ENCODE results near the gene VPS37D.
"Not testable (repeated sequence)": the region's sequence is repeated elsewhere in the genome, so short reads cannot be mapped to it uniquely, and the experiment has no call there.

Gene VPS37D

DNA sequence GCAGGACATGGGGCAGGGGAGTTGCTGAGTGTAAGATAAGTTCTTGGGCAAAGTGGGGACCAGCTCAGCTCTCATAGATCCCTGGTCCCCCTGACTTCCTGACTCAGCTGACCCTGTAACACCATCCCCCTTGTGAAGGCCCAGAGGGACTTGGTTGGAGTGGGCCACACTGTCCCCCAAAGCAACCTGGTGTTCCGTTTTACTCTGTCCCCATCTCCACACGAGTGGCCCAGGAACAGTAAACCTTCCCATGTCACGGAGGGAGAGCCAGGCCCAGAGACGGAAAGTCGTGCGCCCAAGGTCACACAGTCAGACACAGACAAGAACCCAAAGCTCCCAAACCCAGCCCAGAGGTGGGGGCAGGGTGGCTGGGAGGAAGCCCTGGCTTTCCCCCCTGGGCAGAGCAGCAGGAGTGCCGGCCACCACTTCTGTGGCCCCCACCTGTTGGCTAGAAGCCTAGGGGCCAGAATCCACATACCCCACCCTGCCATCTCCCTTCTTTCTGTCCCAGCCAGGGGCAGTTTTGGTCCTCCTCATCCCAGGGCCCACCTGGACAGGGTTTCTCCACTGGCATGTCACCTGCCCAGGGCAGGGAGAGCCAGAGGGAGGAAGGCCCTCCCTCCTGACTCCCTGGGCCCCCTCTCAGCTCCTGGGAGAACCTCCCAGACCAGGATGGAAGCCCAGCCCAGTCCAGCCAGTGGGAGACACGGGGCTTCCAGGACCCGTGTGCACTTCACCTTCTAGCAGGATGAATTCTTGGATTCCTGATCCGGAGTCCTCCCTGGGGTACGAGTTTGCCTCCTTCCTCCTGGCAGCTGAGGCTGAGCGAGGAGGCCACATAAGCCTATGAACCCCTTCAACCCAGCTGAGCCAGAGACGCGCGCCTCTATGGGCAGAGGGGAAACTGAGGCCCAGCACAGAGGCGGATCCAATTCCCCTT lies 20.6 kb upstream of the VPS37D start:
- FAIRE-seq = no peak

DNA sequence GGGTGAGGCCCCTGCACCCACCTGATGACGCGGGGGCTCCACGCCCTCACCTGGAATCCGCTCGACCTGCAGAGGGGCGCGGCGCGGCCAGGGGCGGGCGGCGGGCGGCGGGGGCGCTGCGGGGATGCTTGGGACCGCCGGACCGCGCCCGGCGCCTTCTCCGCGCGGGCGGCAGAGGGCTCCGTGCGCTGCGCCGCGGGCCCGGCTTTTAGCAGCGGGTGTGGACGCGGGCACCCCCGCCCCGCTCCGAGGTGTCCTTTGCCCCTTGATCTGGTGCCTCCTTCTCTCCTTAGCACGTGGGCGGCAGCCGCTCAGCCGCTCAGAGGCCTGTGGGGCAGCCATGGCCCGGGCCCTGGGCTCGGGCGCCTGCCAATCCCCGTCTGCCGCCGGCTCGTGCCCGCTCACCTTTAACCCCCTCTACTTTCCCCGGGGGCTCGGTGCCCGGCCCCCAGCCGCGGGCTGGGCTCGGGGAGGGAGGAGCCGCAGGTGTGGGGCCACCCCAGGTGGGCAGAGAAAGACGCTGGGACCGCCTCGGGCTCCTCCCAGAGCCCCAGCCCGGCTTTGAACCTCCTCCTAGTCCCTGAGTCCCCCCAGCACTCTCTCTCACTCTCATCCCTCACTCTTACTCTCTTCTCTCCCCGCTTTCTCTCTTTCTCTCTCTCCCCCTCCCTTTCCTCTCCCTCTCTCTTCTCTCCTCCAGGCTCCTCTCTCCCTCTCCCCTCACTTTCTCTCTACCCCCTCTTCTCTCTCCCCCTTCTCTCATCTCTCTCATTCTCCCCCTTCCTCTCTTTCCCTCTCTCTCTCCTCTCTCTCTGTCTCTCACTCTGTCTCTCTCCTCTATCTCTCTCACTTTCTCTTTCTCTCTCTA lies 19.7 kb upstream of the VPS37D start:
- FAIRE-seq = no peak

DNA sequence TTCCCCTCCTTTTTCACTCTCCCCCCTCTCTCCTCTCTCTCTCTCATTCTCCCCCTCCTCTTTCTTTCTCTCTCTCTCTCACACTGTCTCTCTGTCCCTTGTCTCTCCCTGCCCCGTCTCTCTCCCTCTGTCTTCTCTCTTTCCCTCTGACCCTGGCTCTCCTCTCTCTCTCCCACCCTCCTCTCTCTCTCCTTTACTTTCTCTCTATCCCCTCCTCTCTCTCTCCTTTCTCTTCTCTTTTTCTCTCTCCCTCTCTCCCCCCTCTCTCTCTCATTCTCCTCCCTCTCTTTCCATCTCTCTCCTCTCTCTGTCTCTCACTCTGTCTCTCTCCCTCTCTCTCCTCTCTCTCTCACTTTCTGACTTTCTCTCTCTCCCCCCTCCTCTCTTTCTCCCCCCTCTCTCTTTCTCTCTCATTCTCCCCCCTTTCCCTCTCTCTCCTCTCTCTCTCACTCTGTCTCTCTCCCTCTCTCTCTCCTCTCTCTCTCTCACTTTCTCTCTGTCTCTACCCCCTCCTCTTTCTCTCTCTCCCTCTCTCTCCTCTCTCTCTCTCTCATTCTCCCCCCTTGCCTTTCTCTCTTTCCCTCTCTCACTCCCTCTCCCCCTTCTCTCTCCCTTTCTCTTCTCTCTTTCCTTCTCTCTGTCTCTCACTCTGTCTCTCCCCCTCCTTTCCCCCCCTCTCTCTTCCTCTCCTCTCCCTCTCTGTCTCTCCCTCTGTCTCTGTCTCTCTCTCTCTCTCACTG lies 18.9 kb upstream of the VPS37D start:
- FAIRE-seq = no peak

DNA sequence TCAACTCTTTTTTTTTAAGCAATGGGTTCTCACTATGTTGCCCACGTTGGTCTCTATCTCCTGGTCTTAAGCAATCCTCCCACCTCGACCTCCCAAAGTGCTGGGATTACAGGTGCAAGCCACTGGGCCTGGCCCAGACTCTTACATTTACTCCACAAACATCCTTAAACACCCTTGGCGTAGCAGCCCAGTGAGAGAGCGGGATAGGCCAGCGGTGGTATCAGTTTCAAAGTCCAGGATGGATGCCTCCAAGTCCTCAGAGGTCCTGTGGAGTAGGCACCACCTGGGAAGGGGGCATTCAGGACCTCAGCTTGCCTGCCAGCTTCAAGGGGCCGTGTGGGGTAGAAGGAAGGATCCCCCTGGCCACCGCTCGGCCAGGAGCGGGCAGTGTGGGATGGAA lies 18.1 kb upstream of the VPS37D start:
- FAIRE-seq = no peak

DNA sequence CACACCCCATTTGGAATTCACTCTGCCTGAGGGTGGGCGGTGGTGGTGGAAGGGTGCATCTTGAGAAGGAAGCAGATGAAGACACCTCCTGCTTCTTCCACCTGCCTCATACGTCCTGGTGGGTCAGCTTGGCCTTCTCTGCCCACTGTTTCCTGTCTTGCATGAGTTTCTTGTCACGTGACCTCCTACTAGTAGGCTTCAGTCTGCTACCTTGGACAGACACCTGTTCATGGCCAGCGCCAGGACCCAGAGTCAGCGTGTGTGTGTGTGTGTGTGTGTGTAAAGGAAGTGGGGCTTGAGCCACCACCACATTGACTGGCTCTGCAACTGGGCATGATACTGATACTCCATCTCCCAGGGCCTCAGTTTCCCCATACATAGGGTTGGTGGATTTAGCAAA lies 17.1 kb upstream of the VPS37D start:
- FAIRE-seq = no peak

DNA sequence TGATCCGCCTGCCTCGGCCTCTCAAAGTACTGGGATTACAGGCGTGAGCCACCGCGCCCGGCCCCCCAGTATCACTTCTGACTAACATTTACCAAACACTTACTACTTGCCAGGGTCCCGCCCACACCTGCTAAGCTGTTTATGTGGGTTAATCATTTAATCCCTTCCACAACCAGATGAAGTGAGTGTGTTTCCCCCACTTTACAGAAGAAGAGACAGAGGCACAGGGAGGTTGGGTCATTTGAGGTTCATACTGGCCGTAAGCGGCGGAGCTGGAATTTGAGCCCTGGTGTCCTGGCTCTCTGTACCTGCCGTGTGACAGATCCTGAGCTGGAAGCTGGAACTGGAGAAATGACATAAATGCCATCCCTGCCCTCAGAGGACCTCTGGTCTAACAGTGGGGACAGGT lies 15.1 kb upstream of the VPS37D start:
- no peak for FAIRE-seq

DNA sequence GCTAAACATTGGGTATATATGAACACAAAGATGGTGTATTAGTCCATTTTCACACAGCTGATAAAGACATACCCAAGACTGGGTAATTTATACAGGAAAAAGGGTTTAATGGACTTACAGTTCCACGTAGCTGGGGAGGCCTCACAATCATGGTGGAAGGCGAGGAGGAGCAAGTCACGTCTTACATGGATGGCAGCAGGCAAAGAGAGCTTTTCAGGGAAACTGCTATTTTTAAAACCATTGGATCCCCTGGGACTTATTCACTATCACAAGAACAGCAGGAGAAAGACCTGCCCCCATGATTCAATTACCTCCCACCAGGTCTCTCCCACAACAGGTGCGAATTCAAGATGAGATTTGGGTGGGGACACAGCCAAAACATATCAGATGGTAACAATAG lies 12.3 kb upstream of the VPS37D start:
- FAIRE-seq = not testable (repeated sequence)

DNA sequence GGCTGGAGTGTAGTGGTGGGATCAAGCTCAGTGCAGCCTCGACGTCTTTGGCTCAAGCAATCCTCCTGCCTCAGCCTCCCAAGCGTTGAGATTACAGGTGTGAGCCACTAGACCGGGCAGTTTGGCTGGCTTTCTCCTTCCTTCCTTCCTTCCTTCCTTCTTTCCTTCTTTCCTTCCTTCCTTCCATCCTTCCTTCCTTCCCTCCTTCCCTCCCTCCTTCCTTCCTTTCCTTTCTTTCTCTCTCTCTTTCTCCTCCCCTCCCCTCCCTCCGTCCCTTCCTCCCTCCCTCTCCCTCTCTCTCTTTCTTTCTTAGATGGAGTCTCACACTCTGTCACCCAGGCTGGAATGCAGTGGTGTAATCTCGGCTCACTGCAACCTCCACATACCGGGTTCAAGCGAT lies 7.6 kb upstream of the VPS37D start:
- no peak for FAIRE-seq

DNA sequence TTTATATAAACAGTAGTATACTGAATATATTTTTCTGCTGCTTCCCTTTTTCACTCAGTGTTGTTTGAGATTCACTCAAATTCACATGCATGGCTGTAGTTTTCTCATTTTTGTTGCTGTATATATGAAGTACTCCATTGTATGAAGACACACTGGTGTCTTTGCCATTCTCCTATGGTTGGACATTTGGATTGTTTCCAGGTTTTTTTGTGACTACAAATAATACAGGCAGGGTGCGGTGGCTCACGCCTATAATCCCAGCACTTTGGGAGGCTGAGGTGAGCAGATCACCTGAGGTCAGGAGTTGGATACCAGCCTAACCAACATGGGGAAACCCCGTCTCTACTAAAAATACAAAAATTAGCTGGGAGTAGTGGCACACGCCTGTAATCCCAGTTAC lies 7.0 kb upstream of the VPS37D start:
- not testable (repeated sequence) for FAIRE-seq

DNA sequence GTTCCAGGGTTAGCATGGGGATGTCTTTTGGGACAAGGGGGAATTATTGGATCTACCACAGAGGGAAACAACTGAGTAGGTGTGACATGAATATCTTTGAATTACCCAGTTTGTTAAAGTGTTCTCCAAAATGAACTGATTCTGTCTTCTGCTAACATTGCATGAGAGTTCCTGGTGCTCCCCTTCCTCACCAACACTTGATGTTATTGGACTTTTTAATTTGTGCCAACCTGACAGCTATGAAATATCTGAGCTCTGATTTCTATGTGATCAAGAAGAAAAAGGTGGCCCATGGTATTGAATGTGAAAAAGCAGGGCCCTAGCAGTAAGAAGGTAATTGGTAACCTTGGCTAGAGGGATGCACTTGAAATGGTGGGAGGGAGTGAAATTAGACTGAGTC lies 4.6 kb upstream of the VPS37D start:
- no peak for FAIRE-seq

DNA sequence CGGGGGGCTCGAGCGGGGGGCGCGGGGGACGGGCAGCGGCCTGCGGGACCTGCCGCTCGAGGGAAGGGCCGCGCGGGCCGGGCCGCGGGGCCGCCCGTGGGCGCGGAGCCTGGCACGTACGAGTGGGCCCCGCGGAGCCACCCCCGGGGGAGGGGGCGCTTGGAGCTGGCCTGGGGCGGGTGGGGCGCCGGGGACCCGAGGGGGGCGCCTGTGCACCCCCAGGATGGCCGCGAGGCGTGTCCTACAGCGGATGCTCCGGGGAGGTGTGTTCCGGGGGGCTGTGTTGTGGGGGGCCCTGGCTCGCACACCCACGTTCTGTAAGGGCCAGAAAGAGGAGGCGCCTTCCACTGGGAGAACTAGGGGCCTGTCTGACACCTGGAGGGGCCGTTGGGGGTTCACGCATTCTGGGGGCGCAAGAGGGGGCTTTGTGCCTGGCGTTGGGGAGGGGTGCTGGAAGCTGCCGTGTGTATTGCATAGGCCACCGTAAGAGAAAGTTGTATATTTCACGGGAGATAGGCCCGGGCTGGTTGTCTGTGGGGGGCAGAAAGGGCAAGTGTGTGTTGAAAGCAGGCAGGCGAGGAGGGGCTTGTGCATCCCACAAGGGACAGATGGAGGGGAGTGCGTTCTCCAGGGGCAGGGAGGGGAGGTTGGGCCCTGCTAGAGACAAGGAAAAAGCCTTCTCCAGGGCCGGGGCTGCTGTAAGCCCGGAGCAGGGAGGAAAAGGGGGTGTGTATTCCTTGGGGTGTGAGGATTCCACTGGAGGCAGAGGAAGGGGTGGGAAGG lies 663 bp downstream of the VPS37D start:
- no peak for FAIRE-seq

DNA sequence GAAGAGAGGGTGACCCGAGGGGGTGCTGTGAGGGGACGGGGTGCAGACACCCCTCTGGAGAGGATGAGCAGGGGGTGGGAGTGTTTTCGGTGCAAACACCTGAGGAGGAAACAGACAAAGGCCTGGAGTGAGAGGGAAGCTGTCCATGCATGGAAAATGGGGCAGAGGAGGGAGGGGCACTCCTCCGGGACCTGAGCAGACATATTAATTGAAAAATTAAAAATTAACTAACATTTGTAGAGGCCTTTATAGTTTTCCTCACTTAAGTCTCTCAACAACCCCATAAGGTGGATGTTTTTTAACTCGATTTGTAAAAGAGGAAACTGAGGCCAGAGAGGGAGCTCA lies 1.2 kb downstream of the VPS37D start:
- no peak for FAIRE-seq

DNA sequence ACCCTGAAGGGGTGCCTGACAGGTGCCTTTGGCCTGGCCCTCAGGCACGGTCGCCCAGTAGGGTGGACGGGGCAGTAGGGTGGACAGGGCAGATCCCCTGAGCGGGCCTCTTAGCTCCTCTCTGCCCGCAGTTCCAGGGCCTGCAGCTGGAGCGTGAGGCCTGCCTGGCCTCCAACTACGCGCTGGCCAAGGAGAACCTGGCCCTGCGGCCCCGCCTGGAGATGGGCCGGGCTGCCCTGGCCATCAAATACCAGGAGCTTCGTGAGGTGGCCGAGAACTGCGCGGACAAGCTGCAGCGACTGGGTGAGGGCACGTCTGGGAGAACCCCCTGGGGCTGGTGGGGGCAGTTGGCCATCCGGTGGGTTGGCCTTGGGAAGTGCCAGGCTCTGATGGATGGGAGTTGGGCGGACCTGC lies 1.7 kb downstream of the VPS37D start:
- no peak for FAIRE-seq

DNA sequence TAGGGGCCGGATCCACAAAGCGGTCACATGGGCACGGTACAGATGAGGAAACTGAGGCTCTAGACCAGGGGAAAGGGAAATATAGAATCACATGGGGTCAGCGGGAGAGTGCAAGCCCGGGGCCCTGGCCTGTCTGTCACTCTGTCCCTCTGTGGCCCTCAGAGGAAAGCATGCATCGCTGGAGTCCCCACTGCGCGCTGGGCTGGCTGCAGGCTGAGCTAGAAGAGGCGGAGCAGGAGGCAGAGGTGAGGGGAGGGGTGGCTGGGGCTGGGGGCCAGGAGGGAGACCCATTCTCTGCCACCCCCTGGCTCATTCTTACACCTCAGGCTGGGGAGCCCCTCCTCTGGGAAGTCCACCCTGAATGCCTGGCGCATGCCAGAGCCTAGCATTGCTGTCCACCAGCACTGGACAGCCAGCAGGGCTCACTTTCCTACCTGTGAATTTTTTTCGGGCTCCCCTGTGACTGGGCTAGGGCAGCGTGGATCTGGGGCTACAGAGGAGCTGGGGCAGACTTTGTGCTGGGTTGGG lies 2.3 kb downstream of the VPS37D start:
- FAIRE-seq = no peak

DNA sequence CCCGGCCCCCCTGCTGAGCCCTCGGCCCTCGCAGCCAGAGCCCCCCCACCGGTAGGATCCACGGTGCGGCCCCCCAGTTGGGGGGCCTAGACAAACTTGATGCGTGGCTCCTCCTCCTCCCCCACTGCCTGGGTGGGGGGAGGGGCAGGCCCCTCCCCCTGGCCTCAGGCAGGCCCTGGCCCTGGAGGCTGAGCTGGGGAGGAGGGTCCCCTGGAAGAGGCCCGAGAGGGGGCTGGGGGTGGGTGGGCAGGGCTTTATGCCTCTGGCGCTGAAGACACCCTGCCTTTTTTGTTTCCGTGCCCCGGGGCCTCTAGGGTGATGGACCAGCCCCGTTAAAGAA lies 3.7 kb downstream of the VPS37D start:
- FAIRE-seq = no peak

DNA sequence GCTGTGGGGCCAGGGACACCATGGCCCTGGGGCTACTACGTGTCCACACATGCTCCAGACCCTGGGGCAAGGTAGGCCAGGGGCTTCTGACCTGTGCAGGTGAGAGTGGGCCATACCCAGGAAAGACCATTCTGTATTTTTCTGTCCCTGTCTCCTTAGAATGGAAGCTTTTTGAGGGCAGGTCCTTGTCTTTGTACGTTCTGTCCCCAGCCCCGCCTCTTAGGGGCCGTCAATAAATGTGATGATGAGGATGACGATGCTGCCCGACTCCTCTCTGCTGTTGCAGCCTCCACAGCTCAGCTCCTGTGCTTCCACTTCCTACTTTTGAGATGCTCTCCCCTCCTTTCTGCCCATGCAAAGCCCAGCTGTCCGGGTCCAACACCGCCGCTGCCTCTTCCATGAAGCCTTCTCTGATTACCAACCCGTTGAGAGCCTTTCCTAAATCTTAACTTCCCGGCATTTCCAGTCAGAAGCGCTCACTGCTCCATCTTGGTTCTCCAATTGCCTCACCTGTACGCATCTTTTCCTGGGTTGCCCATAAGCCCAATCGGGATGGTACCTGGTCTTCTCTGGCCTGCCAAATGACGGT lies 4.3 kb downstream of the VPS37D start:
- FAIRE-seq = no peak

DNA sequence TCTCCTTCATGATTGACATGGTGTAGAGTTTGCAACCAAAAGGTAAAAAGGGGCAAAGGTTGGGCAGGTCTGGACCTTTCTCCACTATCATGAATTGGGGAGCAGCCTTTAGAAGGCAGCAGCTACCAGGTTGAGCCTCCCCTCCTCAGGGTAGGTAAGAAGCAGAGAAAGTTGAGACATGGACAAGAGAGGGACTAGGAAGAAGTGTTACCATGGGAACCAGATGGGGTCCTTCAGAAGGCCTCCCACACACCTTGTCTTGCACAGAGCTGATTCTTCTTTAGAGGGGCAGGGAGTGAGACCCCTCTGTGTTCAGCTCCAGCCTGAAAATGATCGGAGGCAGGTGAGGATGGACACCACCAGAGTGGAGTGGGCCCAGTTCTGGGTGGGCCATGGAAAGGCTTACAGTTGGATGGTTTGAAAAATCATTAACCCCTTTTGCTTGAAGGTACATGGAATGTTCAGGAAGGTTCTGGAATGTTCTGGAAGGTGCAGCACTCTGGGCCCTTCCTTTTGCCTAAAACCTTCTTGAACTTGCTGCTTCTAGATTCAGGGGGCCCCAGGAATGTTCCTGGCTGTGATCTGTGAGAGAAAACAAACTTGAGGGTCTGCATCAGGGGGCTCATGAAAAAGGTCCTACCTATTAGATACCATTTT lies 7.0 kb downstream of the VPS37D start:
- no peak for FAIRE-seq

DNA sequence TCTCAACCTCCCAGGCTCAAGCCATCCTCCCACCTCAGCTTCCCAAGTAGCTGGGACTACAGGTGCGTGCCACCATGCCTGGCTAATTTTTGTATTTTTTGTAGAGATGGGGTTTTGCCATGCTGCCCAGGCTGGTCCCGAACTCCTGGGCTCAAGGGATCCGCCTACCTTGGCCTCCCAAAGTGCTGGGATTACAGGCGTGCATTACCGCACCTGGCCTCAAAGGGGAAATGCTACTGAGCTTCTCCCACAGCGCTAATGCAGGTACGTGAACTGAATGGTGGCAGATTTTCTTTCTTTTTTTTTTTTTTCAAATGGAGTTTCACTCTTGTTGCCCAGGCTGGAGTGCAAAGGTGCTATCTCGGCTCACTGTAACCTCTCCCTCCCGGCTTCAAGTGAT lies 8.4 kb downstream of the VPS37D start:
- not testable (repeated sequence) for FAIRE-seq

DNA sequence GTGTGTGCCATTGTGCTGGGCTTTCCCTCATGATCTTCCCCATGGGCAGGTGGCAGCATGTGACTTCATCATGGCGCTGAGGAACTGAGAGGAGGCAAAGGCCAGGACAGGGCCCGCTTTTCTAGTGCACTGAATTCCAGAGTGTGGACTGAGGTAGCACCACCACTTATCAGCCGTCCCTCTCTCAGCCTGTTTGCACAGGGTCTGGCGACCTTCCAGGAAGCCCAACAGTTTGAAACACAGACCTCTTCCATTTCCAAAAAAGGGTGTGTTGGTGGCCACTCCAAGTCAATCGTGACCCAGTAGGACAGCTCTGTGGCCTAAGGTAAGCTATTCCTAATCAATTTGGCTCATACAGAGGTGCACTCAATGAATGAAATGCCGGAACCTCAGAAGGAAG lies 11.2 kb downstream of the VPS37D start:
- FAIRE-seq = no peak

DNA sequence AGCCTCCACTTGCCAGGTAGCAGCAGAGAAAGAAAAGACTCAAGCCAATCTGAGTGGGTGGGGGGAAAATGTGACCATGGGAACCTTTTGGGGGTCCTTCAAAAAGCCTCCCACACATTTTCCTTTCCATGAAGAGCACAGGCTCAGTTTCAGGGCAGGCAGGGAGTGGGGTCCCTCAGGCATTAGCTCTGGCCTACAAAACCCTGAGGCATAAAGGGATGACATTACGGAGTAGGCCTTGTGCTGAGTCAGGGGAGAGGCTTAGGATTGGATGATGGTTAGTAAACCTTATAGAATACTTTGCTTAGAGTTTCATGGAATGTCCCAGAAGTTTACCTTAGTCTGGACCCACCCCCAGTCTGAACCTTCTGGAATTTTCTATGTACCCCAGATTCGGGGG lies 12.1 kb downstream of the VPS37D start:
- no peak for FAIRE-seq

DNA sequence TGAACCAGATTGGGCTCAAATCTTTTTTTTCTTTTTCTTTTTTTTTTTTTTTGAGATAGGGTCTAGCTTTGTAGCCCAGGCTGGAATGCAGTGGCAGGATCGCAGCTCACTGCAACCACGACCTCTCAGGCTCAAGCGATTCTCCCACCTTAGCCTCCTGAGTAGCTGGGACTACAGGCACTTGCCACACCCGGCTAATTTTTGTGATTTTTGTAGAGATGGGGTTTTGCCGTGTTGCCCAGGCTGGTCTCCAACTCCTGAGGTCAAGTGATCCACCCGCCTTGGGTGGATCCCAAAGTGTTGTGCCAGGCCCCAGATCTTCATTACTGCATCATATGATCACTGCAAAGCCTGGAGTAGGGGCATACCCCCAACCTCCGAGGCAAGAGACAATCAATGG lies 12.9 kb downstream of the VPS37D start:
- FAIRE-seq = no peak
